Measurements from ENCODE around the gene MR1.

GRCh38 chr1:181032535-181032934 lies 1.2 kb upstream of the MR1 start:
- TF ChIP-seq, protein P1, sequence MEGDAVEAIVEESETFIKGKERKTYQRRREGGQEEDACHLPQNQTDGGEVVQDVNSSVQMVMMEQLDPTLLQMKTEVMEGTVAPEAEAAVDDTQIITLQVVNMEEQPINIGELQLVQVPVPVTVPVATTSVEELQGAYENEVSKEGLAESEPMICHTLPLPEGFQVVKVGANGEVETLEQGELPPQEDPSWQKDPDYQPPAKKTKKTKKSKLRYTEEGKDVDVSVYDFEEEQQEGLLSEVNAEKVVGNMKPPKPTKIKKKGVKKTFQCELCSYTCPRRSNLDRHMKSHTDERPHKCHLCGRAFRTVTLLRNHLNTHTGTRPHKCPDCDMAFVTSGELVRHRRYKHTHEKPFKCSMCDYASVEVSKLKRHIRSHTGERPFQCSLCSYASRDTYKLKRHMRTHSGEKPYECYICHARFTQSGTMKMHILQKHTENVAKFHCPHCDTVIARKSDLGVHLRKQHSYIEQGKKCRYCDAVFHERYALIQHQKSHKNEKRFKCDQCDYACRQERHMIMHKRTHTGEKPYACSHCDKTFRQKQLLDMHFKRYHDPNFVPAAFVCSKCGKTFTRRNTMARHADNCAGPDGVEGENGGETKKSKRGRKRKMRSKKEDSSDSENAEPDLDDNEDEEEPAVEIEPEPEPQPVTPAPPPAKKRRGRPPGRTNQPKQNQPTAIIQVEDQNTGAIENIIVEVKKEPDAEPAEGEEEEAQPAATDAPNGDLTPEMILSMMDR (IDR thresholded peaks at IDR 0.05) = no peak
- TF ChIP-seq, protein P2, sequence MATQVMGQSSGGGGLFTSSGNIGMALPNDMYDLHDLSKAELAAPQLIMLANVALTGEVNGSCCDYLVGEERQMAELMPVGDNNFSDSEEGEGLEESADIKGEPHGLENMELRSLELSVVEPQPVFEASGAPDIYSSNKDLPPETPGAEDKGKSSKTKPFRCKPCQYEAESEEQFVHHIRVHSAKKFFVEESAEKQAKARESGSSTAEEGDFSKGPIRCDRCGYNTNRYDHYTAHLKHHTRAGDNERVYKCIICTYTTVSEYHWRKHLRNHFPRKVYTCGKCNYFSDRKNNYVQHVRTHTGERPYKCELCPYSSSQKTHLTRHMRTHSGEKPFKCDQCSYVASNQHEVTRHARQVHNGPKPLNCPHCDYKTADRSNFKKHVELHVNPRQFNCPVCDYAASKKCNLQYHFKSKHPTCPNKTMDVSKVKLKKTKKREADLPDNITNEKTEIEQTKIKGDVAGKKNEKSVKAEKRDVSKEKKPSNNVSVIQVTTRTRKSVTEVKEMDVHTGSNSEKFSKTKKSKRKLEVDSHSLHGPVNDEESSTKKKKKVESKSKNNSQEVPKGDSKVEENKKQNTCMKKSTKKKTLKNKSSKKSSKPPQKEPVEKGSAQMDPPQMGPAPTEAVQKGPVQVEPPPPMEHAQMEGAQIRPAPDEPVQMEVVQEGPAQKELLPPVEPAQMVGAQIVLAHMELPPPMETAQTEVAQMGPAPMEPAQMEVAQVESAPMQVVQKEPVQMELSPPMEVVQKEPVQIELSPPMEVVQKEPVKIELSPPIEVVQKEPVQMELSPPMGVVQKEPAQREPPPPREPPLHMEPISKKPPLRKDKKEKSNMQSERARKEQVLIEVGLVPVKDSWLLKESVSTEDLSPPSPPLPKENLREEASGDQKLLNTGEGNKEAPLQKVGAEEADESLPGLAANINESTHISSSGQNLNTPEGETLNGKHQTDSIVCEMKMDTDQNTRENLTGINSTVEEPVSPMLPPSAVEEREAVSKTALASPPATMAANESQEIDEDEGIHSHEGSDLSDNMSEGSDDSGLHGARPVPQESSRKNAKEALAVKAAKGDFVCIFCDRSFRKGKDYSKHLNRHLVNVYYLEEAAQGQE (IDR thresholded peaks at IDR 0.05; ENCODE audit: low read depth, low read length) = no peak
- TF ChIP-seq RCOR1 (IDR thresholded peaks at IDR 0.05; ENCODE audit: low read length) = no peak
- TF ChIP-seq TCF12 (IDR thresholded peaks at IDR 0.05) = no peak
- TF ChIP-seq USF2 (IDR thresholded peaks at IDR 0.05; ENCODE audit: borderline replicate concordance, low read depth, low read length) = no peak
- no peak for TF ChIP-seq EZH2phosphoT487 (IDR thresholded peaks at IDR 0.05; ENCODE audit: borderline replicate concordance, low read depth)
- no peak for TF ChIP-seq POLR2AphosphoS5 (IDR thresholded peaks at IDR 0.05; ENCODE audit: low read depth, low read length)
- no peak for TF ChIP-seq NFIC (IDR thresholded peaks at IDR 0.05; ENCODE audit: borderline replicate concordance)
- no peak for TF ChIP-seq RFX5 (IDR thresholded peaks at IDR 0.05; ENCODE audit: low read length)
- TF ChIP-seq TEAD4 (IDR thresholded peaks at IDR 0.05; ENCODE audit: borderline replicate concordance, insufficient read depth) = no peak
- no peak for TF ChIP-seq PBX3 (IDR thresholded peaks at IDR 0.05)
- no peak for TF ChIP-seq USF1 (IDR thresholded peaks at IDR 0.05; ENCODE audit: borderline replicate concordance, low read depth)
- no peak for TF ChIP-seq RAD21 (IDR thresholded peaks at IDR 0.05; ENCODE audit: low read length)

Measured in SK-N-SH (cell line).